Measurements from ENCODE around the gene RALB. TPM values are rescaled to one million over a fixed set of nuclear protein-coding genes. Genes with fewer than 3 reads are reported as not detected.

The RALB gene
- total RNA-seq (10 to 100 TPM; 25.6 to 38.1 (median 33.6) TPM), polyA plus RNA-seq (10 to 100 TPM; 43.9 to 72.3 (median 62.1) TPM)
- long read RNA-seq, donor 1, transcript RALB-201 (5 exons, 2,344 nt), result major isoform, 46 of 69 reads
- long read RNA-seq, donor 1, transcript RALB-203 (5 exons, 1,252 nt), result minor isoform, 14 of 69 reads
- long read RNA-seq, donor 1, partial matches to known transcripts, result 3 of 69 reads
- long read RNA-seq, donor 1, other reads (novel, unspliced or antisense), result 5 of 69 reads
- long read RNA-seq, donor 2, transcript RALB-201 (5 exons, 2,344 nt), result major isoform, 96 of 158 reads
- long read RNA-seq, donor 2, transcript RALB-203 (5 exons, 1,252 nt), result minor isoform, 32 of 158 reads
- long read RNA-seq, donor 2, partial matches to known transcripts, result 8 of 158 reads
- long read RNA-seq, donor 2, other reads (novel, unspliced or antisense), result 19 of 158 reads

GRCh38 chr2:120252225-120253020 lies at the start of gene RALB:
Gene RALB, plus strand, starts transcription at chr2:120252852. Its CDS starts 25,813 bp downstream, at chr2:120278665.
- 1 to 2% (median 1%) methylated on average over 45 to 71 of the region's 71 CpGs for WGBS, 3 donors
- TF ChIP-seq CTCF (IDR thresholded peaks at IDR 0.05), result no peak
- H3K4me3 ChIP-seq, result peak within 1 kb of the TSS; percentile 79
- H3K27ac ChIP-seq, result peak within 1 kb of the TSS; percentile 87
- H3K4me1 ChIP-seq, result peaks cover 15% of the 10 kb centered on the region
- H3K9me3 ChIP-seq, result no peaks in the 10 kb centered on the region
- DNase-seq (peak; percentile 100), ATAC-seq (peak; percentile 95 to 98 (median 96))
- H3K27me3 ChIP-seq (ENCODE audit: insufficient read depth in 3 of 3, low read length in 2 of 3), result no peaks in the 10 kb centered on the region
- no peaks in the 10 kb centered on the region for H3K36me3 ChIP-seq (ENCODE audit: insufficient read depth in 1 of 2, low read depth in 1 of 2)
- intact Hi-C loops (cut with DNase I), result loop anchor here in 1 of 2 donors (5.0 kb wide), 1 partner anchor 60 kb away; no protein-coding TSS in a partner anchor

- Histone ChIP-seq H3K36me3 (ENCODE audit: insufficient read depth in 1 of 2, low read depth in 1 of 2) (no peaks in the 10 kb centered on the region), H3K4me1 (peaks cover 5% of the 10 kb centered on the region), H3K27ac (no peak overlapping the region), H3K4me3 (no peak overlapping the region), H3K27me3 (ENCODE audit: insufficient read depth in 3 of 3, low read length in 2 of 3) (no peaks in the 10 kb centered on the region), H3K9me3 (no peaks in the 10 kb centered on the region)
- no peak for DNase-seq
- WGBS, 3 donors, result 51 to 64% (median 63%) methylated on average over 10 of the region's 10 CpGs
- no peak for ATAC-seq
- intact Hi-C loops (cut with DNase I), result no loop called here
- TF ChIP-seq CTCF (IDR thresholded peaks at IDR 0.05), result no peak
Measured at GRCh38 chr2:120203251-120204021, 49.2 kb upstream of the RALB start.

- Histone ChIP-seq H3K36me3 (ENCODE audit: insufficient read depth in 1 of 2, low read depth in 1 of 2) (no peaks in the 10 kb centered on the region), H3K4me1 (peaks cover 5% of the 10 kb centered on the region), H3K9me3 (no peaks in the 10 kb centered on the region), H3K4me3 (no peak overlapping the region), H3K27ac (no peak overlapping the region), H3K27me3 (ENCODE audit: insufficient read depth in 3 of 3, low read length in 2 of 3) (no peaks in the 10 kb centered on the region)
- DNase-seq (no peak), ATAC-seq (peak; percentile 34 to 66 (median 56))
- whole genome bisulfite sequencing, 3 donors, result 64 to 74% (median 66%) methylated on average over 5 of the region's 5 CpGs
- intact Hi-C loops (cut with DNase I), result no loop called here
- TF ChIP-seq CTCF (IDR thresholded peaks at IDR 0.05), result no peak
Measured at GRCh38 chr2:120204022-120204405, 48.6 kb upstream of the RALB start.

GRCh38 chr2:120204417-120204816 lies 48.2 kb upstream of the RALB start:
- no peak overlapping the region for H3K4me3 ChIP-seq
- peak in 3 of 4 donors; percentile 31 to 42 (median 33) for ATAC-seq
- TF ChIP-seq CTCF (IDR thresholded peaks at IDR 0.05), result no peak
- no peak overlapping the region for H3K27ac ChIP-seq
- peaks cover 5% of the 10 kb centered on the region for H3K4me1 ChIP-seq
- no peaks in the 10 kb centered on the region for H3K27me3 ChIP-seq (ENCODE audit: insufficient read depth in 3 of 3, low read length in 2 of 3)
- no peaks in the 10 kb centered on the region for H3K9me3 ChIP-seq
- WGBS, 3 donors, result 25 to 43% (median 29%) methylated on average over 3 of the region's 3 CpGs
- intact Hi-C loops (cut with DNase I), result no loop called here
- DNase-seq, result no peak
- H3K36me3 ChIP-seq (ENCODE audit: insufficient read depth in 1 of 2, low read depth in 1 of 2), result no peaks in the 10 kb centered on the region
